GM12878 (cell line): ENCODE data around the gene EMX1. TPM values are rescaled to one million over a fixed set of nuclear protein-coding genes. Genes with fewer than 3 reads are reported as not detected.

Experiments used
- CEBPZ ChIP-seq: fragments of 150-350 bp; IDR thresholded peaks from 2 replicates; pipeline ENCODE4 v1.6.1; 2016; ENCODE audit warnings: low read depth, low read length
- CUX1 ChIP-seq: IDR thresholded peaks from 2 replicates; pipeline ENCODE4 v1.6.1; 2012; ENCODE audit warnings: improper control_type of control experiment, low read depth, low read length; ENCODE audit not compliant: insufficient replicate concordance
- FOXM1 ChIP-seq: IDR thresholded peaks from 2 replicates; pipeline ENCODE4 v1.6.1; 2012; ENCODE audit warnings: low read depth, mild to moderate bottlenecking, inconsistent platforms, low read length, moderate library complexity
- GABPA ChIP-seq: IDR thresholded peaks from 2 replicates; pipeline ENCODE4 v1.6.1; 2014; ENCODE audit warnings: antibody characterized with exemption, low read depth, mild to moderate bottlenecking, inconsistent platforms
- GATAD2B ChIP-seq: fragments of 450-650 bp; conservative IDR thresholded peaks from 2 replicates; pipeline ENCODE4 v1.6.1; 2017; ENCODE audit warnings: low read depth, mild to moderate bottlenecking, moderate library complexity
- NFYA ChIP-seq: IDR thresholded peaks from 2 replicates; pipeline ENCODE4 v1.6.1; 2011; ENCODE audit warnings: low read depth, mild to moderate bottlenecking, low read length, improper control_type of control experiment, borderline replicate concordance
- SKIL ChIP-seq: fragments of 450-650 bp; IDR thresholded peaks from 2 replicates; pipeline ENCODE4 v1.6.1; 2017; ENCODE audit warnings: mild to moderate bottlenecking, low read depth, inconsistent platforms; ENCODE audit not compliant: poor library complexity, severe bottlenecking
- STAT1 ChIP-seq: fragments of 450-650 bp; conservative IDR thresholded peaks from 2 replicates; pipeline ENCODE4 v1.6.1; 2014; ENCODE audit warnings: antibody characterized with exemption, mild to moderate bottlenecking
- ZNF687 ChIP-seq: fragments of 450-650 bp; IDR thresholded peaks from 2 replicates; pipeline ENCODE4 v1.6.1; 2017; ENCODE audit warnings: mild to moderate bottlenecking, moderate library complexity
- polyA plus RNA-seq, 11 experiments: library from polyadenylated mRNA; depleted of rRNA in 4 of 11; unstranded in 6 of 11; stranded (reverse) in 5 of 11; fragments of >200 nt; fragmentation: Nextera tagmentation in 4 of 11; fragmentation: Illumina TruSeq in 1 of 11; extraction: Ambion mirVana in 4 of 11; extraction: Trizol in 1 of 11; gene quantifications; 1 replicate in 1 of 11; 2 replicates in 10 of 11; pipeline versions ENCODE4 v1.2.1 to v1.2.3, GENCODE V29; 2011 to 2016; ENCODE audit warnings: inconsistent platforms in 2 of 11, missing spikeins in 2 of 11, low read depth in 1 of 11
- total RNA-seq, 4 experiments: library from RNA; depleted of rRNA in 3 of 4; stranded (reverse); fragments of >200 nt in 3 of 4; fragmentation: Illumina TruSeq in 1 of 4; extraction: Trizol in 1 of 4; gene quantifications; 2 replicates each; pipeline versions ENCODE4 v1.2.1 to v1.2.3, GENCODE V29; 2013 to 2021

EMX1 gene
- total and polyA plus RNA-seq, 10 of the 15 experiments (the other 5 are each of a cell fraction or from before 2014, with no cell fraction given), result 0.07 to 5.1 (median 1.2) TPM; not detected in 1

GRCh38 chr2:72952110-72952823, 34.9 kb downstream of the EMX1 start (continued):
- no peak for TF ChIP-seq ZNF687
- TF ChIP-seq GATAD2B, result no peak
- no peak for TF ChIP-seq CUX1
- no peak for TF ChIP-seq FOXM1
- TF ChIP-seq SKIL, result no peak
- no peak for TF ChIP-seq STAT1
- TF ChIP-seq GABPA, result no peak
- TF ChIP-seq CEBPZ, result no peak
- TF ChIP-seq NFYA, result no peak
